RWPE2 (cell line): ENCODE results near the gene CCDC138.

Experiments
- ATAC-seq: fragments of 200-7000 bp; cut with Tn5 transposase; 3 replicates; pipeline ENCODE4 v1.9.1; 2021; ENCODE audit warnings: low read depth
- DNase-seq: peaks from one replicate; pipeline ENCODE4 v3.0.0-alpha.2; 2020; ENCODE audit warnings: low spot score
- H3K27ac ChIP-seq: fragments of 450-650 bp; 2 replicates; pipeline ENCODE4 v1.5.1; 2017; ENCODE audit warnings: mild to moderate bottlenecking; ENCODE audit not compliant: poor library complexity, severe bottlenecking
- H3K27me3 ChIP-seq: fragments of 250-450 bp; sonication (Bioruptor Pico); 2 replicates; pipeline ENCODE4 v1.5.1; 2021; ENCODE audit warnings: mild to moderate bottlenecking, moderate library complexity; ENCODE audit not compliant: insufficient read depth, poor library complexity, severe bottlenecking
- H3K36me3 ChIP-seq: fragments of 250-450 bp; sonication (Bioruptor Pico); 2 replicates; pipeline ENCODE4 v1.5.1; 2020; ENCODE audit warnings: low read depth, mild to moderate bottlenecking, moderate library complexity
- H3K4me1 ChIP-seq: fragments of 250-450 bp; sonication (Bioruptor Pico); 2 replicates; pipeline ENCODE4 v1.5.1; 2021; ENCODE audit warnings: mild to moderate bottlenecking, moderate library complexity; ENCODE audit not compliant: insufficient read depth, poor library complexity, severe bottlenecking
- H3K4me3 ChIP-seq: fragments of 250-450 bp; sonication (Bioruptor Pico); 2 replicates; pipeline ENCODE4 v1.5.1; 2021; ENCODE audit warnings: mild to moderate bottlenecking, moderate library complexity; ENCODE audit not compliant: severe bottlenecking
- H3K9me3 ChIP-seq: fragments of 250-450 bp; sonication (Bioruptor Pico); 2 replicates; pipeline ENCODE4 v1.5.1; 2021; ENCODE audit warnings: mild to moderate bottlenecking, moderate library complexity; ENCODE audit not compliant: severe bottlenecking
- TF ChIP-seq, protein P1 (sequence below): fragments of 450-650 bp; IDR thresholded peaks from one replicate; pipeline ENCODE4 v1.5.1; 2017; ENCODE audit warnings: mild to moderate bottlenecking, moderate library complexity; ENCODE audit not compliant: poor library complexity, severe bottlenecking

The CCDC138 gene

DNA sequence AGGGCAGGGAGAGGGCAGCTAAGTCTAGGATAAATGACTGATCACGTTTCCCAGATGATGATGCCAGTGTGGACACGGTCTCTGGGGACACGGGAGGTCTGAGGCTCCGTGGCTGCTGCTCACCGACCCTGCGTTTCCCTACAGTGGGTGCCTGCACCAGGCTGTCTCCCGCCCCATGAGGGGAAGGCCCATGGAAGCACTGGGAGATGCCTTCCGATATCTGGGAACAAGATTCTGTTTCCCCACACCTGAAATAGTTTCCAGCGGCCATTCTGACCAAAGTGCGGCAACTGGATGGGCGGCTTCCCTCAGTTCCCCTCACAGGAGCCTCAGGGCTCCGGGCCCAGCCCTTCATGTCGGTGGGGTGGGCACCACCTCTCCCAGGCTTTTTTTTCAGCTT, 119.3 kb downstream of the CCDC138 start:
- H3K27ac ChIP-seq: no peak overlapping the region
- no peaks in the 10 kb centered on the region for H3K36me3 ChIP-seq
- H3K4me1 ChIP-seq: no peaks in the 10 kb centered on the region
- ATAC-seq (no peak), DNase-seq (no peak)
- no peak overlapping the region for H3K4me3 ChIP-seq
- no peaks in the 10 kb centered on the region for H3K27me3 ChIP-seq
- H3K9me3 ChIP-seq: no peaks in the 10 kb centered on the region
- TF ChIP-seq, protein P1, sequence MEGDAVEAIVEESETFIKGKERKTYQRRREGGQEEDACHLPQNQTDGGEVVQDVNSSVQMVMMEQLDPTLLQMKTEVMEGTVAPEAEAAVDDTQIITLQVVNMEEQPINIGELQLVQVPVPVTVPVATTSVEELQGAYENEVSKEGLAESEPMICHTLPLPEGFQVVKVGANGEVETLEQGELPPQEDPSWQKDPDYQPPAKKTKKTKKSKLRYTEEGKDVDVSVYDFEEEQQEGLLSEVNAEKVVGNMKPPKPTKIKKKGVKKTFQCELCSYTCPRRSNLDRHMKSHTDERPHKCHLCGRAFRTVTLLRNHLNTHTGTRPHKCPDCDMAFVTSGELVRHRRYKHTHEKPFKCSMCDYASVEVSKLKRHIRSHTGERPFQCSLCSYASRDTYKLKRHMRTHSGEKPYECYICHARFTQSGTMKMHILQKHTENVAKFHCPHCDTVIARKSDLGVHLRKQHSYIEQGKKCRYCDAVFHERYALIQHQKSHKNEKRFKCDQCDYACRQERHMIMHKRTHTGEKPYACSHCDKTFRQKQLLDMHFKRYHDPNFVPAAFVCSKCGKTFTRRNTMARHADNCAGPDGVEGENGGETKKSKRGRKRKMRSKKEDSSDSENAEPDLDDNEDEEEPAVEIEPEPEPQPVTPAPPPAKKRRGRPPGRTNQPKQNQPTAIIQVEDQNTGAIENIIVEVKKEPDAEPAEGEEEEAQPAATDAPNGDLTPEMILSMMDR: no peak

DNA sequence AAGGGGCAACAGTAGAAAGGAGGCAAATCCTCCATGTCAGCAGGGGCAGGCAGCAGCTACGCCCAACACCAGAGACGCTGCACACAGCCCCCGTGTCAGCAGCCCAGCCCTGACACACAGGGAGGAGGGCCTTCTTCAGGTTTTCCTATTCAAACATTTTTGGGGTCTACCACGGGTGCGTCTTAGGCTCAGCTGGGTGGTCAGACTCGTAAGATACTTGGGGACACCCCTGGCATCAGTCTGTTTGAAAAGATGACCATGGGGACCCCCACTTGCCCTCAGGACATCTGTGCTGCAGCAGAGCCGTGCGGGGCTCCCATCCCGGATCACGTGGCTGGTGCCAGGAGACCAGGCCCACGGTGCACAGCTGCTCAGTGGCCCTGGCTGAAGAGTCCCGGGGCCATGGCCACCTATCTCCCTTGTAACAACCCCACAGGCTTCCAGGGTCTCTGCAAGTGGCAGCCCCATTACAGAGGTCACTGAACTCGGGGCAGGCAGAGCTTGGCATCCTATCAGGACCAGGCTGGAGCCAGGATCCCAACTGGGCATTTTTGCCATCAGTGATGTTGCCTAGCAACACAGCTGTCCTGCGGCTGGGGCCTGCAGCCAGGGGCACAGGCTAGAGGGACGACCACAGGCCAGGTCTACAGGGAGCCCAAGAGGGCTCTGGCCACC, 120.0 kb downstream of the CCDC138 start:
- no peak for ATAC-seq
- Histone ChIP-seq H3K4me3 (no peak overlapping the region), H3K27me3 (no peaks in the 10 kb centered on the region), H3K4me1 (no peaks in the 10 kb centered on the region), H3K27ac (no peak overlapping the region), H3K36me3 (no peaks in the 10 kb centered on the region), H3K9me3 (no peaks in the 10 kb centered on the region)
- no peak for DNase-seq
- TF ChIP-seq, protein P1: no peak

DNA sequence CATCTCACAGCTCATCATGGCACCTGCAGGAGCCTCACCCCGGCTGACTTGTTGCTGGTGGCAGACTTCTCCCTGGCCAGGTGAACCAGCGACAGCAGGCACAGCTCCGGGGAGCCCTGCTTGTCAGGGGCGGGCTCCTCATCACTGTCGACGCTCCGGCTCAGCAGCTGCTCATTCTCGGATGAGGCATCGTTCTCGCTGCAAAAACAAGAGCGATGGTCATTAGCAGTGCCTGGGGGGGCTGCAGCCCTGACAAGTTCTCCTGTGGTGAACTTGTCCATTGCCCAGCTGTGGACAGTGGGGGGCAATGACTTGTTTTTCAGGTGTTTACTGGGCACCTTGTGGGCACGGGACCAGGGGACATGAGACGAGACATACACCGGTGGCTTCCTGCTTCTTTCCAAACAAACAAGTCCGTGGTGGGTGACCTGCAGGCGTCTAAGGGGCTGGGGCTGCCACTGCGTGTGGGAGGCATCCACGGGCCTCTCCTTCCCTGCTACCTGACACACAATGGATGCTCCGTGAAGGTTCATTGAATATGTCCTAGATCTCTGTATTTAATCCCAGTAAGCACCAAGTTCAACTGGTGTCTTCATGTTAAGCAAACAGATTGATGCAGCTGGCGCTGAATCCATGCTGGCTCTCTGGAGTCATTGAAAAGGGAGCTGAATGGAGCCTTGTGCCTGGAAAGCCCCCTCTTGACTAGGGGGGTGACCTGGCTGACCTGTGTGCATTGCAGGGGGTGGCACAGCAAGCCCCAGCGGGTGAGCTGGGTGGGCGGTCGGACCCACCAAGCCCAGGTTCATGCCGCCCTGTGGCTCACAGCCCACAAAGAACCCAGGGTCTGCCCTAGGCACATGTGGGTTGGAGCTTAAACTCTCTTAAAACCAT, 121.5 kb downstream of the CCDC138 start:
- Histone ChIP-seq H3K9me3 (no peaks in the 10 kb centered on the region), H3K27ac (no peak overlapping the region), H3K4me3 (no peak overlapping the region), H3K27me3 (no peaks in the 10 kb centered on the region), H3K4me1 (no peaks in the 10 kb centered on the region), H3K36me3 (no peaks in the 10 kb centered on the region)
- DNase-seq: no peak
- TF ChIP-seq, protein P1: no peak
- no peak for ATAC-seq

DNA sequence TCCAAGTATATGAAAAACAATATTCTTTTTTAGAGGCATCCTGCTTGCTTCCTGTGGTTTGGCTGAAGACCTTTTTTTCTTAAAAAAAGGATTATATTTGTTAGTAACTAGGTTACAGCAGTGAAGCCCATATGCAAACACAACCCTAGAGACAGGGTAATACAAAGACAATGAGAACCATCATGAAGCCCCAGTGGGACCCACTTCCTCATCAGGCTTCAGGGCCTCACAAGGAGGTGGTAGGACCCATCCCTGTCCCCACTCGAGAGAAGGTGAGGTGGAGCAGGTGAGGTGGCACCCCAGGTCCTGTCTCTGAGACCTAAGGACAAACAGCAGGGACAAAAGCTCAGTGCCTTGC, 122.1 kb downstream of the CCDC138 start:
- H3K36me3 ChIP-seq: no peaks in the 10 kb centered on the region
- DNase-seq: no peak
- TF ChIP-seq, protein P1: no peak
- ATAC-seq: no peak
- H3K27me3 ChIP-seq: no peaks in the 10 kb centered on the region
- H3K9me3 ChIP-seq: no peaks in the 10 kb centered on the region
- H3K4me1 ChIP-seq: no peaks in the 10 kb centered on the region
- no peak overlapping the region for H3K4me3 ChIP-seq
- no peak overlapping the region for H3K27ac ChIP-seq
